ENCODE results near the gene DEFB118. TPM values are rescaled to one million over a fixed set of nuclear protein-coding genes. Genes with fewer than 3 reads are reported as not detected.
"Not testable (repeated sequence)": the region's sequence is repeated elsewhere in the genome, so short reads cannot be mapped to it uniquely, and the experiment has no call there.

Gene DEFB118
- total RNA-seq, 4 donors from 2014 or later: not detected

- H3K9me3 ChIP-seq: peaks cover 0 to 12% (median 4%) of the 10 kb centered on the region in 4 donors
- H3K4me3 ChIP-seq: no peak overlapping the region
- TF ChIP-seq CTCF (IDR thresholded peaks at IDR 0.05) (no peak), POLR2AphosphoS5 (IDR thresholded peaks at IDR 0.05) (no peak), EP300 (IDR thresholded peaks at IDR 0.05) (no peak), POLR2A (IDR thresholded peaks at IDR 0.05; ENCODE audit: low read depth) (no peak)
- H3K27ac ChIP-seq (replicated peaks in 1 of 4): no peak overlapping the region
- 55% methylated on average over 4 of the region's 4 CpGs for WGBS
- DNase-seq (ENCODE audit: extremely low spot score): no peak
- intact Hi-C loops (cut with DNase I): no loop called here
- H3K36me3 ChIP-seq: no peaks in the 10 kb centered on the region
- H3K4me1 ChIP-seq: no peaks in the 10 kb centered on the region
- no peaks in the 10 kb centered on the region for H3K27me3 ChIP-seq
These were observed 5.1 kb upstream of the DEFB118 start for GRCh38 chr20:31363295-31363694.

- DNase-seq (ENCODE audit: extremely low spot score); H3K36me3 ChIP-seq; intact Hi-C loops (cut with DNase I); H3K4me1 ChIP-seq; H3K27me3 ChIP-seq; H3K27ac ChIP-seq (replicated peaks in 1 of 4); H3K4me3 ChIP-seq: not testable (repeated sequence)
- WGBS: 65% methylated on average over 5 of the region's 5 CpGs
- peaks cover 0 to 12% (median 4%) of the 10 kb centered on the region in 4 donors for H3K9me3 ChIP-seq
These were observed 4.1 kb upstream of the DEFB118 start for GRCh38 chr20:31364272-31364671.

GRCh38 chr20:31374346-31374745, 5.9 kb downstream of the DEFB118 start:
- Histone ChIP-seq H3K4me3 (no peak overlapping the region), H3K36me3 (no peaks in the 10 kb centered on the region), H3K27me3 (peaks cover 0 to 5% (median 0%) of the 10 kb centered on the region in 4 donors), H3K4me1 (no peaks in the 10 kb centered on the region), H3K9me3 (peaks cover 0 to 6% (median 0%) of the 10 kb centered on the region in 4 donors), H3K27ac (replicated peaks in 1 of 4) (no peak overlapping the region)
- WGBS: 51% methylated on average over 2 of the region's 2 CpGs
- no peak for TF ChIP-seq POLR2A (IDR thresholded peaks at IDR 0.05; ENCODE audit: low read depth)
- TF ChIP-seq CTCF (IDR thresholded peaks at IDR 0.05): no peak
- no peak for TF ChIP-seq POLR2AphosphoS5 (IDR thresholded peaks at IDR 0.05)
- TF ChIP-seq EP300 (IDR thresholded peaks at IDR 0.05): no peak
- intact Hi-C loops (cut with DNase I): no loop called here
- no peak for DNase-seq (ENCODE audit: extremely low spot score)

GRCh38 chr20:31390490-31390889, 22.1 kb downstream of the DEFB118 start, which contains the start of gene DEFB119:
Gene DEFB119 (minus strand): TSS chr20:31390590. CDS start chr20:31390483, 107 bp downstream.
- no peak within 1 kb of the TSS for H3K4me3 ChIP-seq
- H3K4me1 ChIP-seq: no peaks in the 10 kb centered on the region
- no peaks in the 10 kb centered on the region for H3K9me3 ChIP-seq
- H3K36me3 ChIP-seq: no peaks in the 10 kb centered on the region
- peaks cover 0 to 30% (median 0%) of the 10 kb centered on the region in 4 donors for H3K27me3 ChIP-seq
- no peak for DNase-seq (ENCODE audit: extremely low spot score)
- TF ChIP-seq CTCF (IDR thresholded peaks at IDR 0.05) (no peak), POLR2AphosphoS5 (IDR thresholded peaks at IDR 0.05) (no peak), EP300 (IDR thresholded peaks at IDR 0.05) (no peak), POLR2A (IDR thresholded peaks at IDR 0.05; ENCODE audit: low read depth) (no peak)
- intact Hi-C loops (cut with DNase I): no loop called here
- 47% methylated on average over 1 of the region's 1 CpG for WGBS
- H3K27ac ChIP-seq (replicated peaks in 1 of 4): no peak within 1 kb of the TSS

- TF ChIP-seq POLR2A (IDR thresholded peaks at IDR 0.05; ENCODE audit: low read depth) (no peak), EP300 (IDR thresholded peaks at IDR 0.05) (no peak), CTCF (IDR thresholded peaks at IDR 0.05) (no peak), POLR2AphosphoS5 (IDR thresholded peaks at IDR 0.05) (no peak)
These were observed 24.4 kb downstream of the DEFB118 start for GRCh38 chr20:31392836-31393235.

More at GRCh38 chr20:31392836-31393235, 24.4 kb downstream of the DEFB118 start:
- no peak overlapping the region for H3K27ac ChIP-seq (replicated peaks in 1 of 4)
- DNase-seq (ENCODE audit: extremely low spot score): no peak
- H3K36me3 ChIP-seq: no peaks in the 10 kb centered on the region
- no peak overlapping the region for H3K4me3 ChIP-seq
- H3K9me3 ChIP-seq: no peaks in the 10 kb centered on the region
- 65% methylated on average over 2 of the region's 2 CpGs for WGBS
- intact Hi-C loops (cut with DNase I): no loop called here
- no peaks in the 10 kb centered on the region for H3K4me1 ChIP-seq
- H3K27me3 ChIP-seq: peaks cover 0 to 36% (median 0%) of the 10 kb centered on the region in 4 donors

Measured in esophagus muscularis mucosa (tissue), 4 donors.